SU-DHL-6 (cell line): ENCODE results near the gene RYR2.

Experiments
- CTCF ChIP-seq: fragments of 200-600 bp; sonication (generic); IDR thresholded peaks from one replicate; pipeline ENCODE4 v1.5.1; 2017; ENCODE audit warnings: antibody characterized with exemption, mild to moderate bottlenecking, low read length, moderate library complexity; ENCODE audit not compliant: insufficient read depth, poor library complexity, severe bottlenecking
- EZH2phosphoT487 ChIP-seq: fragments of 200-600 bp; sonication (generic), shearing (Covaris generic); conservative IDR thresholded peaks from 2 replicates; pipeline ENCODE4 v1.6.1; 2018; ENCODE audit warnings: mild to moderate bottlenecking, antibody characterized with exemption, low read length, moderate library complexity, mixed read lengths

- TF ChIP-seq CTCF = no peak
- TF ChIP-seq EZH2phosphoT487 = no peak
These were observed 199.1 kb downstream of the RYR2 start for GRCh38 chr1:237241038-237241437.
